ENCODE results near the gene VMP1. TPM values are rescaled to one million over a fixed set of nuclear protein-coding genes. Genes with fewer than 3 reads are reported as not detected.

VMP1 gene
- total RNA-seq, 1 donor from 2014 or later, result 183 TPM

- intact Hi-C loops (cut with DNase I), result no loop called here
- peaks cover 0 to 15% of the 10 kb centered on the region in 2 donors for H3K4me1 ChIP-seq
- H3K27ac ChIP-seq, result no peak overlapping the region
- no peaks in the 10 kb centered on the region for H3K9me3 ChIP-seq
- H3K27me3 ChIP-seq, result no peaks in the 10 kb centered on the region
- DNase-seq (ENCODE audit: low spot score in 2 of 2), result peak in 1 of 2 donors; percentile 16
- TF ChIP-seq, protein P1, sequence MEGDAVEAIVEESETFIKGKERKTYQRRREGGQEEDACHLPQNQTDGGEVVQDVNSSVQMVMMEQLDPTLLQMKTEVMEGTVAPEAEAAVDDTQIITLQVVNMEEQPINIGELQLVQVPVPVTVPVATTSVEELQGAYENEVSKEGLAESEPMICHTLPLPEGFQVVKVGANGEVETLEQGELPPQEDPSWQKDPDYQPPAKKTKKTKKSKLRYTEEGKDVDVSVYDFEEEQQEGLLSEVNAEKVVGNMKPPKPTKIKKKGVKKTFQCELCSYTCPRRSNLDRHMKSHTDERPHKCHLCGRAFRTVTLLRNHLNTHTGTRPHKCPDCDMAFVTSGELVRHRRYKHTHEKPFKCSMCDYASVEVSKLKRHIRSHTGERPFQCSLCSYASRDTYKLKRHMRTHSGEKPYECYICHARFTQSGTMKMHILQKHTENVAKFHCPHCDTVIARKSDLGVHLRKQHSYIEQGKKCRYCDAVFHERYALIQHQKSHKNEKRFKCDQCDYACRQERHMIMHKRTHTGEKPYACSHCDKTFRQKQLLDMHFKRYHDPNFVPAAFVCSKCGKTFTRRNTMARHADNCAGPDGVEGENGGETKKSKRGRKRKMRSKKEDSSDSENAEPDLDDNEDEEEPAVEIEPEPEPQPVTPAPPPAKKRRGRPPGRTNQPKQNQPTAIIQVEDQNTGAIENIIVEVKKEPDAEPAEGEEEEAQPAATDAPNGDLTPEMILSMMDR (IDR thresholded peaks at IDR 0.05), result no peak
- H3K36me3 ChIP-seq, result peaks cover 17 to 22% of the 10 kb centered on the region in 2 donors
- H3K4me3 ChIP-seq, result no peak overlapping the region
Measured at GRCh38 chr17:59858167-59858816, 150.8 kb downstream of the VMP1 start.

- Histone ChIP-seq H3K4me1 (peaks cover 0 to 10% of the 10 kb centered on the region in 2 donors), H3K27ac (no peak overlapping the region), H3K9me3 (no peaks in the 10 kb centered on the region), H3K27me3 (no peaks in the 10 kb centered on the region), H3K36me3 (peaks cover 21 to 28% of the 10 kb centered on the region in 2 donors), H3K4me3 (no peak overlapping the region)
- TF ChIP-seq, protein P1 (IDR thresholded peaks at IDR 0.05), result no peak
- DNase-seq (ENCODE audit: low spot score in 2 of 2), result peak in 1 of 2 donors; percentile 37
- intact Hi-C loops (cut with DNase I), result loop anchor here (1.0 kb wide), 2 partner anchors 106 to 112 kb away; no protein-coding TSS in a partner anchor
Measured at GRCh38 chr17:59858932-59859331, 151.5 kb downstream of the VMP1 start.

DNA sequence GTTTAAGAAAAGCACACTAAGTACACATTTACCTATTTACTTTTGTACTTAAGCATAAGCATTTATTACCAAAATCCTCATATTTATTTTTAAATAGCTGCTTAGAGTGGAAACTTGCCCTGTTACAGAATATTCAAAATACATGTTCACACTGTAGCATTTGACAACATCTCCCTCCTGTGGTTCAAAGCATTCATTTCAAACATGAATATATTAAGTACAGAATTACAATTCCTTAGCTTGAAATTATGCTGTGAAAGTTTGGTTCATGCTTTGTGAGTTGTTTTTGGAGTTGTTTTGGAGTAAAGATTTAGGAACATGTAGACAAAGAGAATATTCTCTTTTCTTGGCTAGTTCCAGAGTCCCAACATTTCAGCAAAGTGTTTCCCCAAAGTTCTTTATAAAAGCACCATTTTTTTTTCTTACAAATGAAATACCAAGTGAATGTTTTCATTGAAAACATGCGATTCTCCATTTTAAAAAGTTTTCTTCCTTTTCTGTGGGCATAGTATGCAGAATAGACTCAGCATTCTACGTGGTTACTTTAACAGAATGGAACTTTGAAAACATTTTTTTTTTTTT, 152.1 kb downstream of the VMP1 start:
- intact Hi-C loops (cut with DNase I), result loop anchor here (1.0 kb wide), 2 partner anchors 106 to 112 kb away; no protein-coding TSS in a partner anchor
- H3K9me3 ChIP-seq, result no peaks in the 10 kb centered on the region
- TF ChIP-seq, protein P1 (IDR thresholded peaks at IDR 0.05), result peak; percentile 50 to 71 (median 70)

DNA sequence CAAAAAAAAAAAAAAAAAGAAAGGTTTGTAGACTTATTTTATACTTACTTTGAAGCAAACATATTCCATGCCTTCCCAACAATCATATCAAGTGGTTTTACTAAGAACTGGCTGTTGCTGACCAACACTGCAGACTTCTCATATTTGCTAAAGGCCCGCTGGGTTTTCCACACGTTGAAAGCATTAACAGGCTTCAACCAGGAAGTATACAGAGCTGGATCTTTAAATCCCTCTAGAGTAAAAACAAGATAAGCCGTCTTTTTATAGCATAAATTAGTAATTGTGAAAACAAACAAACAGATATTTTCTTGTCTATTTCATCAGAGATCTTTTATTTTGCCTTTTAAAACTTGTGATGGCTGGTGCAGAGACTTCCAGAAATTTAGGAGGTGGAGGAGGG, 156.2 kb downstream of the VMP1 start:
- Histone ChIP-seq H3K27ac (no peak overlapping the region), H3K9me3 (no peaks in the 10 kb centered on the region), H3K4me1 (peaks cover 0 to 3% of the 10 kb centered on the region in 2 donors), H3K27me3 (no peaks in the 10 kb centered on the region), H3K36me3 (peaks cover 21 to 28% of the 10 kb centered on the region in 2 donors), H3K4me3 (no peak overlapping the region)
- TF ChIP-seq, protein P1 (IDR thresholded peaks at IDR 0.05), result no peak
- no peak for DNase-seq (ENCODE audit: low spot score in 2 of 2)
- intact Hi-C loops (cut with DNase I), result no loop called here

More for the DNA sequence above, 152.1 kb downstream of the VMP1 start:
- Histone ChIP-seq H3K4me1 (peaks cover 0 to 10% of the 10 kb centered on the region in 2 donors), H3K27me3 (no peaks in the 10 kb centered on the region), H3K36me3 (peaks cover 21 to 28% of the 10 kb centered on the region in 2 donors), H3K27ac (no peak overlapping the region), H3K4me3 (no peak overlapping the region)
- DNase-seq (ENCODE audit: low spot score in 2 of 2), result no peak

GRCh38 chr17:59869941-59870218, 162.4 kb downstream of the VMP1 start:
- DNase-seq (ENCODE audit: low spot score in 2 of 2), result no peak
- Histone ChIP-seq H3K27ac (no peak overlapping the region), H3K36me3 (peaks cover 9 to 14% of the 10 kb centered on the region in 2 donors), H3K27me3 (no peaks in the 10 kb centered on the region), H3K4me1 (no peaks in the 10 kb centered on the region), H3K9me3 (no peaks in the 10 kb centered on the region), H3K4me3 (no peak overlapping the region)
- TF ChIP-seq, protein P1 (IDR thresholded peaks at IDR 0.05), result no peak
- intact Hi-C loops (cut with DNase I), result no loop called here
